IMR-90 (cell line): Measurements from ENCODE around the gene ZDHHC11B. TPM values are rescaled to one million over a fixed set of nuclear protein-coding genes. Genes with fewer than 3 reads are reported as not detected.

ENCODE experiments used
- ATAC-seq: fragments of 200-7000 bp; cut with Tn5 transposase; 2 replicates; pipeline ENCODE4 v1.9.1; 2020; ENCODE audit warnings: low read depth, mild to moderate bottlenecking, moderate library complexity
- BruUV-seq: library from RNA; stranded (reverse); fragments of 400-500 nt; replicated peaks from 2 replicates; lab custom pipeline; 2021; lab: Mats Ljungman, UMichigan
- CTCF ChIA-PET: fragments of 300-600 bp; formaldehyde crosslinking; extraction: SDS; loops from one replicate; lab custom pipeline; 2021; ENCODE audit warnings: antibody characterized with exemption; lab: Yijun Ruan, JAX
- POLR2A ChIA-PET: fragments of 300-600 bp; sonication (Branson Sonifier 250); formaldehyde crosslinking; loops from one replicate; lab custom pipeline; 2022; ENCODE audit warnings: antibody characterized with exemption; ENCODE audit not compliant: unreplicated experiment; lab: Charles Lee
- DNase-seq: peaks from one replicate; pipeline ENCODE4 v3.0.0; 2013
- H2AFZ ChIP-seq: replicated peaks from 2 replicates; pipeline ENCODE3; 2013; ENCODE audit warnings: low read length, mild to moderate bottlenecking; ENCODE audit not compliant: poor library complexity
- H2AK5ac ChIP-seq: 2 replicates; pipeline ENCODE4 v1.6.1; 2013; ENCODE audit warnings: low read depth, low read length, inconsistent platforms
- H2AK9ac ChIP-seq: replicated peaks from 2 replicates; pipeline ENCODE3; 2013; ENCODE audit warnings: mild to moderate bottlenecking, low read depth, low read length, moderate library complexity; ENCODE audit not compliant: poor library complexity
- H2BK120ac ChIP-seq: 2 replicates; pipeline ENCODE4 v1.6.1; 2013; ENCODE audit warnings: low read depth, low read length, inconsistent platforms
- H2BK15ac ChIP-seq: 3 replicates; pipeline ENCODE4 v1.6.1; 2013; ENCODE audit warnings: low read depth, low read length, inconsistent platforms
- H2BK20ac ChIP-seq: 2 replicates; pipeline ENCODE4 v1.6.1; 2013; ENCODE audit warnings: low read depth, mild to moderate bottlenecking, inconsistent platforms, low read length, moderate library complexity
- H2BK5ac ChIP-seq: 2 replicates; pipeline ENCODE4 v1.6.1; 2013; ENCODE audit warnings: mild to moderate bottlenecking, low read depth, low read length, inconsistent platforms; ENCODE audit not compliant: poor library complexity, severe bottlenecking
- H3K14ac ChIP-seq: replicated peaks from 2 replicates; pipeline ENCODE4 v1.6.1; 2013; ENCODE audit warnings: low read depth, low read length, inconsistent platforms
- H3K18ac ChIP-seq: 2 replicates; pipeline ENCODE4 v1.6.1; 2013; ENCODE audit warnings: low read depth, low read length, control low read depth
- H3K23ac ChIP-seq: 2 replicates; pipeline ENCODE4 v1.6.1; 2013; ENCODE audit warnings: low read depth, low read length, inconsistent platforms
- H3K27ac ChIP-seq: 2 replicates; pipeline ENCODE4 v1.5.1; 2013; ENCODE audit warnings: mild to moderate bottlenecking, control low read depth, low read length; ENCODE audit not compliant: insufficient read depth
- H3K27me3 ChIP-seq: 2 replicates; pipeline ENCODE4 v1.6.1; 2013; ENCODE audit warnings: low read length; ENCODE audit not compliant: control insufficient read depth, insufficient read depth
- H3K36me3 ChIP-seq: 2 replicates; pipeline ENCODE4 v1.6.1; 2013; ENCODE audit warnings: low read length, mixed read lengths; ENCODE audit not compliant: control insufficient read depth, insufficient read depth
- H3K4ac ChIP-seq: 2 replicates; pipeline ENCODE4 v1.6.1; 2013; ENCODE audit warnings: low read depth, low read length, inconsistent platforms
- H3K4me1 ChIP-seq: 2 replicates; pipeline ENCODE4 v1.6.1; 2013; ENCODE audit warnings: low read length, mixed read lengths; ENCODE audit not compliant: control insufficient read depth, insufficient read depth
- H3K4me2 ChIP-seq: 2 replicates; pipeline ENCODE4 v1.6.1; 2013; ENCODE audit warnings: low read depth, mild to moderate bottlenecking, control low read depth, low read length, moderate library complexity
- H3K4me3 ChIP-seq: 2 replicates; pipeline ENCODE4 v1.5.1; 2013; ENCODE audit warnings: low read depth, mild to moderate bottlenecking, control low read depth, low read length, moderate library complexity; ENCODE audit not compliant: insufficient read depth
- H3K56ac ChIP-seq: 2 replicates; pipeline ENCODE4 v1.6.1; 2013; ENCODE audit warnings: low read length, inconsistent platforms; ENCODE audit not compliant: insufficient read depth; ENCODE audit errors: extremely low read depth
- H3K79me1 ChIP-seq, 2 experiments: 2 replicates each; pipeline ENCODE4 v1.6.1; 2013; ENCODE audit warnings: low read length in 2 of 2, inconsistent platforms in 1 of 2, low read depth in 1 of 2
- H3K9ac ChIP-seq: 2 replicates; pipeline ENCODE4 v1.6.1; 2013; ENCODE audit warnings: low read depth, low read length, control low read depth
- H3K9me1 ChIP-seq: 2 replicates; pipeline ENCODE4 v1.6.1; 2013; ENCODE audit warnings: low read length, inconsistent platforms; ENCODE audit not compliant: insufficient read depth
- H3K9me3 ChIP-seq: 2 replicates; pipeline ENCODE4 v1.6.1; 2013; ENCODE audit warnings: low read length; ENCODE audit not compliant: control insufficient read depth, insufficient read depth
- H4K20me1 ChIP-seq: 2 replicates; pipeline ENCODE4 v1.6.1; 2013; ENCODE audit warnings: low read length, inconsistent platforms; ENCODE audit not compliant: insufficient read depth
- H4K5ac ChIP-seq: 2 replicates; pipeline ENCODE4 v1.6.1; 2013; ENCODE audit warnings: mild to moderate bottlenecking, low read depth, low read length, control low read depth
- H4K8ac ChIP-seq, 2 experiments: 2 replicates each; pipeline ENCODE4 v1.6.1; 2013; ENCODE audit warnings: low read depth in 2 of 2, low read length in 2 of 2, control low read depth in 1 of 2, inconsistent platforms in 1 of 2
- H4K91ac ChIP-seq: 2 replicates; pipeline ENCODE4 v1.6.1; 2013; ENCODE audit warnings: low read depth, low read length, inconsistent platforms; ENCODE audit not compliant: insufficient read depth
- BHLHE40 ChIP-seq: fragments of 150-350 bp; IDR thresholded peaks from 2 replicates; pipeline ENCODE4 v1.6.1; 2016; ENCODE audit warnings: mild to moderate bottlenecking, low read depth, low read length
- CEBPB ChIP-seq: IDR thresholded peaks from 2 replicates; pipeline ENCODE4 v1.6.1; 2012; ENCODE audit warnings: low read depth, low read length, improper control_type of control experiment
- CHD1 ChIP-seq: IDR thresholded peaks from 2 replicates; pipeline ENCODE4 v1.6.1; 2012; ENCODE audit warnings: low read depth, low read length, improper control_type of control experiment
- FOS ChIP-seq: fragments of 150-350 bp; IDR thresholded peaks from 2 replicates; pipeline ENCODE4 v1.6.1; 2016; ENCODE audit warnings: low read depth, low read length
- MAFK ChIP-seq: IDR thresholded peaks from 2 replicates; pipeline ENCODE4 v1.6.1; 2012; ENCODE audit warnings: low read depth, low read length, improper control_type of control experiment
- MAZ ChIP-seq: IDR thresholded peaks from 2 replicates; pipeline ENCODE4 v1.6.1; 2012; ENCODE audit warnings: low read depth, mild to moderate bottlenecking, low read length, improper control_type of control experiment, moderate library complexity, borderline replicate concordance
- MXI1 ChIP-seq: IDR thresholded peaks from 2 replicates; pipeline ENCODE4 v1.6.1; 2012; ENCODE audit warnings: low read depth, mild to moderate bottlenecking, low read length, moderate library complexity, borderline replicate concordance
- NFE2L2 ChIP-seq: fragments of 150-350 bp; IDR thresholded peaks from 2 replicates; pipeline ENCODE4 v1.6.1; 2016; ENCODE audit warnings: low read depth, mild to moderate bottlenecking, low read length
- POLR2A ChIP-seq: IDR thresholded peaks from 2 replicates; pipeline ENCODE4 v1.6.1; 2012; ENCODE audit warnings: mild to moderate bottlenecking, low read depth, low read length
- RAD21 ChIP-seq: IDR thresholded peaks from 2 replicates; pipeline ENCODE4 v1.6.1; 2012; ENCODE audit warnings: low read length, improper control_type of control experiment
- RFX5 ChIP-seq: IDR thresholded peaks from 2 replicates; pipeline ENCODE4 v1.8.0; 2012; ENCODE audit warnings: low read depth, mild to moderate bottlenecking, low read length, moderate library complexity
- SMC3 ChIP-seq: fragments of 150-350 bp; IDR thresholded peaks from 2 replicates; pipeline ENCODE4 v1.6.1; 2016; ENCODE audit warnings: low read depth, mild to moderate bottlenecking, antibody characterized with exemption, low read length, moderate library complexity
- WGBS, 2 experiments: methylation state at CpG; one replicate each; pipeline versions ENCODE4 v1.1.5 to v1.1.7; 2013; ENCODE audit warnings: missing lambda C conversion rate in 2 of 2; ENCODE audit not compliant: insufficient read length in 1 of 2; ENCODE audit errors: extremely low coverage in 2 of 2; 5-methylcytosine and 5-hydroxymethylcytosine counted together
- dilution Hi-C: fragments of 300-500 bp; cut with HindIII; formaldehyde crosslinking; loops from one replicate; pipeline ENCODE4 v1.14.3; 2018; ENCODE audit warnings: low sequenced_read_pairs; ENCODE audit not compliant: unreplicated experiment
- in situ Hi-C: fragments of 300-500 bp; cut with MboI; formaldehyde crosslinking; loops from 3 replicates; pipeline ENCODE4 v1.14.3; 2019; ENCODE audit warnings: low sequenced_read_pairs, inconsistent platforms, mixed read lengths
- intact Hi-C: fragments of 100-400 bp; cut with micrococcal nuclease; formaldehyde crosslinking; loops from 2 replicates; pipeline ENCODE4 v1.10.0; 2022
- polyA plus RNA-seq, 3 experiments: library from polyadenylated mRNA; depleted of rRNA; stranded (reverse); fragments of >200 nt; gene quantifications; 2 replicates each; pipeline ENCODE4 v1.2.3, GENCODE V29; 2012; ENCODE audit warnings: low replicate concordance in 1 of 3
- total RNA-seq: library from RNA; depleted of rRNA; stranded (reverse); fragments of >200 nt; gene quantifications from 2 replicates; pipeline ENCODE4 v1.2.3, GENCODE V29; 2012
- TF ChIP-seq, protein P1 (sequence below): conservative IDR thresholded peaks from 2 replicates; pipeline ENCODE4 v1.5.1; 2012; ENCODE audit warnings: mild to moderate bottlenecking, low read depth, low read length, improper control_type of control experiment
- TF ChIP-seq, protein P2 (sequence below): fragments of 150-350 bp; IDR thresholded peaks from 2 replicates; pipeline ENCODE4 v1.6.1; 2017; ENCODE audit warnings: mild to moderate bottlenecking, antibody characterized with exemption, low read length, low read depth
- TF ChIP-seq, protein P3 (sequence below): fragments of 150-350 bp; IDR thresholded peaks from 2 replicates; pipeline ENCODE4 v1.6.1; 2016; ENCODE audit warnings: low read depth, mild to moderate bottlenecking, low read length, moderate library complexity, borderline replicate concordance

Gene ZDHHC11B
- total and polyA plus RNA-seq, 2 of the 4 experiments (the other 2 are of a cell fraction): 0.12 TPM; not detected in 1

DNA sequence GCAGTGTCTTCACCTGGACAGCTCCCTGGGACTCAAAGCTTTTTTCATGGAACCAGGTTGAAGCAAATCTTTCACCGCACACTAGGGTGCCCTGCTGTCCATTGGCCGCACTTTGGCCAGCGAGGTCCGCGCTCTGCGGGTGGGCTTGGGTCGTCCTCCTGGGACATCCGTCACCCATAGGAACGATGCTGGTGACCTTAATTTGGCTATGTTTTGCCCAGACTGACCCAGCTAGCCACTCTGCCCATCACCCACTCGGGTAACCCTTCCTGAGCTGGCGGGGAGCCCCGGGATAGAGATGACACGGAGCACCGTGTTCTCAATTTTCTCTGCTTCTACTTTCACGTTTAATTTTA, 25.9 kb downstream of the ZDHHC11B start:
- WGBS, 2 experiments: 75% methylated on average over 12 of the region's 15 CpGs; no CpG with 5 or more reads in 1 of the 2 experiments
- no peak overlapping the region for H2BK15ac ChIP-seq

More for the DNA sequence above, 25.9 kb downstream of the ZDHHC11B start:
- DNase-seq (no peak), ATAC-seq (no peak)
- ChIA-PET POLR2A (no interaction called here), CTCF (interaction anchor here (1.2 kb wide), 1 partner anchor 312 kb away, joined by 3 read pairs; no protein-coding TSS in a partner anchor)
- Histone ChIP-seq H4K5ac (no peak overlapping the region), H4K91ac (no peak overlapping the region), H3K23ac (no peak overlapping the region), H4K8ac (no peak overlapping the region), H2AK5ac (no peak overlapping the region), H3K56ac (no peak overlapping the region), H2BK20ac (no peak overlapping the region), H4K20me1 (no peaks in the 10 kb centered on the region), H2AFZ (no peak overlapping the region), H2BK5ac (no peak overlapping the region), H2AK9ac (no peak overlapping the region), H3K4me1 (no peaks in the 10 kb centered on the region), H3K9me3 (no peaks in the 10 kb centered on the region), H3K36me3 (no peaks in the 10 kb centered on the region), H3K27ac (no peak overlapping the region), H3K4me3 (no peak overlapping the region), H3K79me1 (no peaks in the 10 kb centered on the region), H3K9me1 (no peaks in the 10 kb centered on the region; the same call in 1 of the 2 replicates), H3K27me3 (peaks cover 37% of the 10 kb centered on the region), H3K18ac (no peak overlapping the region), H3K4me2 (no peak overlapping the region), H3K14ac (no peak overlapping the region), H3K9ac (no peak overlapping the region), H2BK120ac (no peak overlapping the region), H3K4ac (no peak overlapping the region)
- TF ChIP-seq, protein P1, sequence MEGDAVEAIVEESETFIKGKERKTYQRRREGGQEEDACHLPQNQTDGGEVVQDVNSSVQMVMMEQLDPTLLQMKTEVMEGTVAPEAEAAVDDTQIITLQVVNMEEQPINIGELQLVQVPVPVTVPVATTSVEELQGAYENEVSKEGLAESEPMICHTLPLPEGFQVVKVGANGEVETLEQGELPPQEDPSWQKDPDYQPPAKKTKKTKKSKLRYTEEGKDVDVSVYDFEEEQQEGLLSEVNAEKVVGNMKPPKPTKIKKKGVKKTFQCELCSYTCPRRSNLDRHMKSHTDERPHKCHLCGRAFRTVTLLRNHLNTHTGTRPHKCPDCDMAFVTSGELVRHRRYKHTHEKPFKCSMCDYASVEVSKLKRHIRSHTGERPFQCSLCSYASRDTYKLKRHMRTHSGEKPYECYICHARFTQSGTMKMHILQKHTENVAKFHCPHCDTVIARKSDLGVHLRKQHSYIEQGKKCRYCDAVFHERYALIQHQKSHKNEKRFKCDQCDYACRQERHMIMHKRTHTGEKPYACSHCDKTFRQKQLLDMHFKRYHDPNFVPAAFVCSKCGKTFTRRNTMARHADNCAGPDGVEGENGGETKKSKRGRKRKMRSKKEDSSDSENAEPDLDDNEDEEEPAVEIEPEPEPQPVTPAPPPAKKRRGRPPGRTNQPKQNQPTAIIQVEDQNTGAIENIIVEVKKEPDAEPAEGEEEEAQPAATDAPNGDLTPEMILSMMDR: no peak
- no peak for TF ChIP-seq POLR2A
- no peak for TF ChIP-seq CEBPB
- TF ChIP-seq RAD21: no peak
- no peak for TF ChIP-seq FOS
- TF ChIP-seq SMC3: no peak
- no peak for TF ChIP-seq NFE2L2
- no peak for TF ChIP-seq MXI1
- TF ChIP-seq, protein P2, sequence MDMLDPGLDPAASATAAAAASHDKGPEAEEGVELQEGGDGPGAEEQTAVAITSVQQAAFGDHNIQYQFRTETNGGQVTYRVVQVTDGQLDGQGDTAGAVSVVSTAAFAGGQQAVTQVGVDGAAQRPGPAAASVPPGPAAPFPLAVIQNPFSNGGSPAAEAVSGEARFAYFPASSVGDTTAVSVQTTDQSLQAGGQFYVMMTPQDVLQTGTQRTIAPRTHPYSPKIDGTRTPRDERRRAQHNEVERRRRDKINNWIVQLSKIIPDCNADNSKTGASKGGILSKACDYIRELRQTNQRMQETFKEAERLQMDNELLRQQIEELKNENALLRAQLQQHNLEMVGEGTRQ: no peak
- no peak for TF ChIP-seq MAZ
- no peak for TF ChIP-seq RFX5
- no peak for TF ChIP-seq MAFK
- no peak for TF ChIP-seq BHLHE40
- no peak for TF ChIP-seq CHD1
- TF ChIP-seq, protein P3, sequence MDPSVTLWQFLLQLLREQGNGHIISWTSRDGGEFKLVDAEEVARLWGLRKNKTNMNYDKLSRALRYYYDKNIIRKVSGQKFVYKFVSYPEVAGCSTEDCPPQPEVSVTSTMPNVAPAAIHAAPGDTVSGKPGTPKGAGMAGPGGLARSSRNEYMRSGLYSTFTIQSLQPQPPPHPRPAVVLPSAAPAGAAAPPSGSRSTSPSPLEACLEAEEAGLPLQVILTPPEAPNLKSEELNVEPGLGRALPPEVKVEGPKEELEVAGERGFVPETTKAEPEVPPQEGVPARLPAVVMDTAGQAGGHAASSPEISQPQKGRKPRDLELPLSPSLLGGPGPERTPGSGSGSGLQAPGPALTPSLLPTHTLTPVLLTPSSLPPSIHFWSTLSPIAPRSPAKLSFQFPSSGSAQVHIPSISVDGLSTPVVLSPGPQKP: no peak
- BruUV-seq: no TSS peak
- in situ Hi-C loops (no loop called here), intact Hi-C loops (no loop called here), dilution Hi-C loops (no loop called here)
